HEK293T (cell line): ENCODE results near the gene ESYT3.

Experiments
- ARNT ChIP-seq: fragments of 450-650 bp; IDR thresholded peaks from 2 replicates; pipeline ENCODE4 v1.6.1; 2017; ENCODE audit warnings: mild to moderate bottlenecking
- BHLHE40 ChIP-seq: fragments of 450-650 bp; IDR thresholded peaks from 2 replicates; pipeline ENCODE4 v1.6.1; 2016; ENCODE audit warnings: mild to moderate bottlenecking, moderate library complexity, borderline replicate concordance
- ELF4 ChIP-seq: fragments of 450-650 bp; IDR thresholded peaks from 2 replicates; pipeline ENCODE4 v1.6.1; 2017; ENCODE audit warnings: antibody characterized with exemption
- FOXA1 ChIP-seq: fragments of 450-650 bp; IDR thresholded peaks from 2 replicates; pipeline ENCODE4 v1.6.1; 2016; ENCODE audit warnings: mild to moderate bottlenecking
- FOXK2 ChIP-seq: fragments of 450-650 bp; IDR thresholded peaks from 2 replicates; pipeline ENCODE4 v1.6.1; 2016; ENCODE audit warnings: mild to moderate bottlenecking
- FOXM1 ChIP-seq: fragments of 450-650 bp; IDR thresholded peaks from 2 replicates; pipeline ENCODE4 v1.6.1; 2017; ENCODE audit warnings: mild to moderate bottlenecking, borderline replicate concordance
- L3MBTL2 ChIP-seq: fragments of 450-650 bp; conservative IDR thresholded peaks from 2 replicates; pipeline ENCODE4 v1.6.1; 2016; ENCODE audit warnings: mild to moderate bottlenecking
- LEF1 ChIP-seq: fragments of 450-650 bp; IDR thresholded peaks from 2 replicates; pipeline ENCODE4 v1.6.1; 2017; ENCODE audit warnings: mild to moderate bottlenecking, borderline replicate concordance
- NFRKB ChIP-seq: fragments of 450-650 bp; IDR thresholded peaks from 2 replicates; pipeline ENCODE4 v1.6.1; 2016; ENCODE audit warnings: mild to moderate bottlenecking, moderate library complexity
- PKNOX1 ChIP-seq: fragments of 450-650 bp; IDR thresholded peaks from 2 replicates; pipeline ENCODE4 v1.6.1; 2016
- SP1 ChIP-seq: fragments of 450-650 bp; IDR thresholded peaks from 2 replicates; pipeline ENCODE4 v1.6.1; 2017
- SUZ12 ChIP-seq: fragments of 450-650 bp; IDR thresholded peaks from 2 replicates; pipeline ENCODE4 v1.6.1; 2016; ENCODE audit warnings: mild to moderate bottlenecking
- TARDBP ChIP-seq: fragments of 450-650 bp; IDR thresholded peaks from 2 replicates; pipeline ENCODE4 v1.6.1; 2016
- ZNF384 ChIP-seq: fragments of 450-650 bp; IDR thresholded peaks from 2 replicates; pipeline ENCODE4 v1.6.1; 2016

DNA sequence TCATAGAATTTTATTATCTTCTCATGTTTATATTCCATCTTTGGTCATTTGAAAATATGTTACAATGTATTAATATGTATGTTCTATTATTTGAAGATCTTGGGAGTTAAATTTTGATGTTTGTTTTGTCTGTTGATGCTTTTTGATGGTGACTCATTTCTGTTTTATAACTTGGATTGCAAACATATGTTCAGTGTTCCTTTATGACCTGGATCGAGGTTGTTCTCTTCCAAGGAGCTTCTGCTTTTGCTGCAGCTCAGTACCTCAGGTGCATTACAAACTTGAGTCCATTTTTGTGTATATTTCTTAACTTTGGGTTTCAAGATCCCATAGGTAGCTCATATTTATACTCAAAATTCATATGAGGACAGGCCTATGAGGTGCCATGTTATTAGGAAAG, 37.1 kb downstream of the ESYT3 start:
- TF ChIP-seq FOXA1 (no peak), BHLHE40 (no peak), LEF1 (no peak), ZNF384 (no peak), SUZ12 (no peak), NFRKB (no peak), ELF4 (no peak), FOXM1 (no peak), ARNT (no peak), L3MBTL2 (no peak), FOXK2 (no peak), SP1 (no peak), TARDBP (no peak), PKNOX1 (no peak)
